ENCODE measurements around the gene ZNF69.
"Not testable (repeated sequence)": the region's sequence is repeated elsewhere in the genome, so short reads cannot be mapped to it uniquely, and the experiment has no call there.

The ZNF69 gene

GRCh38 chr19:11889901-11890300 is 2.3 kb downstream of the ZNF69 start:
- H3K27ac ChIP-seq (ENCODE audit: insufficient read depth in 1 of 2, low read depth in 1 of 2, low read length in 2 of 2, poor library complexity in 1 of 2, severe bottlenecking in 2 of 2); DNase-seq; H3K4me3 ChIP-seq (ENCODE audit: control insufficient read depth in 1 of 7, extremely low read depth in 1 of 7, insufficient read depth in 4 of 7, low read depth in 2 of 7, low read length in 6 of 7); H3K27me3 ChIP-seq (replicated peaks in 2 of 5; ENCODE audit: control insufficient read depth in 4 of 5, insufficient read depth in 5 of 5, low read length in 4 of 5); CTCF ChIA-PET; POLR2A ChIA-PET: not testable (repeated sequence)
- 94% methylated on average over 3 of the region's 6 CpGs for WGBS (ENCODE audit: insufficient coverage)
- Histone ChIP-seq H3K36me3 (ENCODE audit: control insufficient read depth in 4 of 4, insufficient read depth in 4 of 4, low read length in 3 of 4) (peaks cover 2 to 36% (median 14%) of the 10 kb centered on the region in 4 experiments), H3K9me3 (ENCODE audit: control extremely low read depth in 1 of 5, control insufficient read depth in 4 of 5, insufficient read depth in 2 of 5, low read depth in 1 of 5, low read length in 4 of 5) (peaks cover 5 to 31% (median 23%) of the 10 kb centered on the region in 5 experiments), H3K4me1 (ENCODE audit: control extremely low read depth in 1 of 4, control insufficient read depth in 4 of 4, insufficient read depth in 4 of 4, low read length in 3 of 4) (peaks cover 6 to 19% (median 18%) of the 10 kb centered on the region in 4 experiments)

DNA sequence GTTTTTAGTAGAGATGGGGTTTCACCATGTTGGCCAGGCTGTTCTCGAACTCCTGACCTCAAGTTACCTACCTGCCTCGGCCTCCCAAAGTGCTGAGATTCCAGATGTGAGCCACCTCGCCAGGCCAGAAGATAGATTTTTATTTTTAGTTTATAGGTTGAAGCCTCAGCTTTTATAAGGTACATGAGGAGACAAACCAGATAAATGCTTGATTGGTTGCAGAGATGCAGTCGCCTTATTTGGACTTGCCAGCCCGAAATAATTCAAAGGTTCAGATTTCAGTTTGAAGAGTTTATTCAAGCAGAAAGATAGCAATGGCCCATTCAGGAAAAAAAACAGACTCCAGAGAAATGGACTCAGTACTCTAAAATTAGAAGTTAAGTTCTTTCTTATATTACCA is 3.1 kb downstream of the ZNF69 start:
- H3K4me3 ChIP-seq (ENCODE audit: control insufficient read depth in 1 of 7, extremely low read depth in 1 of 7, insufficient read depth in 4 of 7, low read depth in 2 of 7, low read length in 6 of 7) = no peak overlapping the region
- H3K27ac ChIP-seq (ENCODE audit: insufficient read depth in 1 of 2, low read depth in 1 of 2, low read length in 2 of 2, poor library complexity in 1 of 2, severe bottlenecking in 2 of 2) = no peak overlapping the region
- WGBS (ENCODE audit: insufficient coverage) = 100% methylated on average over 3 of the region's 5 CpGs
- H3K9me3 ChIP-seq (ENCODE audit: control extremely low read depth in 1 of 5, control insufficient read depth in 4 of 5, insufficient read depth in 2 of 5, low read depth in 1 of 5, low read length in 4 of 5) = peaks cover 5 to 34% (median 30%) of the 10 kb centered on the region in 5 experiments
- no peaks in the 10 kb centered on the region for H3K27me3 ChIP-seq (replicated peaks in 2 of 5; ENCODE audit: control insufficient read depth in 4 of 5, insufficient read depth in 5 of 5, low read length in 4 of 5)
- no peak for DNase-seq
- ChIA-PET POLR2A (no interaction called here), CTCF (no interaction called here)
- H3K4me1 ChIP-seq (ENCODE audit: control extremely low read depth in 1 of 4, control insufficient read depth in 4 of 4, insufficient read depth in 4 of 4, low read length in 3 of 4) = peaks cover 6 to 19% (median 18%) of the 10 kb centered on the region in 4 experiments
- peaks cover 2 to 44% (median 20%) of the 10 kb centered on the region in 4 experiments for H3K36me3 ChIP-seq (ENCODE audit: control insufficient read depth in 4 of 4, insufficient read depth in 4 of 4, low read length in 3 of 4)

GRCh38 chr19:11894851-11895250 is 7.3 kb downstream of the ZNF69 start:
- Histone ChIP-seq H3K4me1 (ENCODE audit: control extremely low read depth in 1 of 4, control insufficient read depth in 4 of 4, insufficient read depth in 4 of 4, low read length in 3 of 4) (no peaks in the 10 kb centered on the region), H3K27ac (ENCODE audit: insufficient read depth in 1 of 2, low read depth in 1 of 2, low read length in 2 of 2, poor library complexity in 1 of 2, severe bottlenecking in 2 of 2) (no peak overlapping the region), H3K36me3 (ENCODE audit: control insufficient read depth in 4 of 4, insufficient read depth in 4 of 4, low read length in 3 of 4) (peaks cover 7 to 57% (median 21%) of the 10 kb centered on the region in 4 experiments), H3K9me3 (ENCODE audit: control extremely low read depth in 1 of 5, control insufficient read depth in 4 of 5, insufficient read depth in 2 of 5, low read depth in 1 of 5, low read length in 4 of 5) (peaks cover 9 to 52% (median 41%) of the 10 kb centered on the region in 5 experiments), H3K27me3 (replicated peaks in 2 of 5; ENCODE audit: control insufficient read depth in 4 of 5, insufficient read depth in 5 of 5, low read length in 4 of 5) (no peaks in the 10 kb centered on the region), H3K4me3 (ENCODE audit: control insufficient read depth in 1 of 7, extremely low read depth in 1 of 7, insufficient read depth in 4 of 7, low read depth in 2 of 7, low read length in 6 of 7) (no peak overlapping the region)
- CTCF ChIA-PET = no interaction called here
- DNase-seq = no peak
- 98% methylated on average over 5 of the region's 6 CpGs for WGBS (ENCODE audit: insufficient coverage)
- POLR2A ChIA-PET = no interaction called here

DNA sequence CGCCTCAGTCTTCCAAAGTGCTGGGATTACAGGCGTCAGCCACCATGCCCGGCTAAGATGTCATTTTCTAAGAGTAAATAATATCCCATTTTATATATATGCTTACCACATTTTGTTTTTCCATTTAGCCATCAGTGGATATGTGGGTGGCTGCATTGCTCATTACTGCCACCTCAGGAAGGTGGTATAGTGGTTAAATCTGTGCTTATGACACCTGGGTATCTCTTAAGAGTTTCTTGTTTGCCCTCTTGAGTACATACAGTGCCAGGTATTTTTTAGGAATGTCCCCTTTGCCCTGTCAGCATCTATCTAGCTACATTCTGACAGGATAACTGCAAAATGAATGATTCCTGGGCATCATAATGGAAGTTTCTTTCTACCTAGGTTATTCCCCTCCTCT is 14.6 kb downstream of the ZNF69 start:
- WGBS (ENCODE audit: insufficient coverage) = no CpG with 5 or more reads among the region's 3 CpGs
- CTCF ChIA-PET = no interaction called here
- no peaks in the 10 kb centered on the region for H3K4me1 ChIP-seq (ENCODE audit: control extremely low read depth in 1 of 4, control insufficient read depth in 4 of 4, insufficient read depth in 4 of 4, low read length in 3 of 4)
- H3K36me3 ChIP-seq (ENCODE audit: control insufficient read depth in 4 of 4, insufficient read depth in 4 of 4, low read length in 3 of 4) = peaks cover 12 to 63% (median 25%) of the 10 kb centered on the region in 4 experiments
- no peak overlapping the region for H3K27ac ChIP-seq (ENCODE audit: insufficient read depth in 1 of 2, low read depth in 1 of 2, low read length in 2 of 2, poor library complexity in 1 of 2, severe bottlenecking in 2 of 2)
- peak overlapping the region in 1 of 7 experiments; percentile 0 for H3K4me3 ChIP-seq (ENCODE audit: control insufficient read depth in 1 of 7, extremely low read depth in 1 of 7, insufficient read depth in 4 of 7, low read depth in 2 of 7, low read length in 6 of 7)
- POLR2A ChIA-PET = no interaction called here
- H3K9me3 ChIP-seq (ENCODE audit: control extremely low read depth in 1 of 5, control insufficient read depth in 4 of 5, insufficient read depth in 2 of 5, low read depth in 1 of 5, low read length in 4 of 5) = peaks cover 11 to 79% (median 61%) of the 10 kb centered on the region in 5 experiments
- no peak for DNase-seq
- no peaks in the 10 kb centered on the region for H3K27me3 ChIP-seq (replicated peaks in 2 of 5; ENCODE audit: control insufficient read depth in 4 of 5, insufficient read depth in 5 of 5, low read length in 4 of 5)

DNA sequence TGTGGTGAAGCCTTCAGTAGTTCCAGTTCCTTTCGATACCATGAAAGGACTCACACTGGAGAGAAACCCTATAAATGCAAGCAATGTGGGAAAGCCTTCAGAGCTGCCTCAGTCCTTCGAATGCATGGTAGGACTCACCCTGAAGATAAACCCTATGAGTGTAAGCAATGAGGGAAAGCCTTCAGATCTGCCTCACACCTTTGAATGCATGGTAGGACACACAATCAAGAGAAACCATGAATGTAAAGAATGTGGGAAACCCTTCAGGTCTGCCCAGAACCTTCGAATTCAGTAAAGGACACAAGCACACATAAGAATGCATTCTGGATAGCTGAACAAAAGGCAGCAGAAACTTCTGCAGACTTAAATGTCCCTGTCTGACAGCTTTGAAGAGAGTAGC is 18.3 kb downstream of the ZNF69 start:
- ChIA-PET POLR2A (no interaction called here), CTCF (interaction anchor here (1.2 kb wide), 1 partner anchor 108 kb away, joined by 3 read pairs; no protein-coding TSS in a partner anchor)
- Histone ChIP-seq H3K27ac (ENCODE audit: insufficient read depth in 1 of 2, low read depth in 1 of 2, low read length in 2 of 2, poor library complexity in 1 of 2, severe bottlenecking in 2 of 2) (no peak overlapping the region), H3K36me3 (ENCODE audit: control insufficient read depth in 4 of 4, insufficient read depth in 4 of 4, low read length in 3 of 4) (peaks cover 10 to 50% (median 25%) of the 10 kb centered on the region in 4 experiments), H3K4me3 (ENCODE audit: control insufficient read depth in 1 of 7, extremely low read depth in 1 of 7, insufficient read depth in 4 of 7, low read depth in 2 of 7, low read length in 6 of 7) (peak overlapping the region in 1 of 7 experiments; percentile 28), H3K4me1 (ENCODE audit: control extremely low read depth in 1 of 4, control insufficient read depth in 4 of 4, insufficient read depth in 4 of 4, low read length in 3 of 4) (no peaks in the 10 kb centered on the region), H3K27me3 (replicated peaks in 2 of 5; ENCODE audit: control insufficient read depth in 4 of 5, insufficient read depth in 5 of 5, low read length in 4 of 5) (no peaks in the 10 kb centered on the region), H3K9me3 (ENCODE audit: control extremely low read depth in 1 of 5, control insufficient read depth in 4 of 5, insufficient read depth in 2 of 5, low read depth in 1 of 5, low read length in 4 of 5) (peaks cover 7 to 58% (median 48%) of the 10 kb centered on the region in 5 experiments)
- WGBS (ENCODE audit: insufficient coverage) = 100% methylated on average over 3 of the region's 3 CpGs
- DNase-seq = no peak

DNA sequence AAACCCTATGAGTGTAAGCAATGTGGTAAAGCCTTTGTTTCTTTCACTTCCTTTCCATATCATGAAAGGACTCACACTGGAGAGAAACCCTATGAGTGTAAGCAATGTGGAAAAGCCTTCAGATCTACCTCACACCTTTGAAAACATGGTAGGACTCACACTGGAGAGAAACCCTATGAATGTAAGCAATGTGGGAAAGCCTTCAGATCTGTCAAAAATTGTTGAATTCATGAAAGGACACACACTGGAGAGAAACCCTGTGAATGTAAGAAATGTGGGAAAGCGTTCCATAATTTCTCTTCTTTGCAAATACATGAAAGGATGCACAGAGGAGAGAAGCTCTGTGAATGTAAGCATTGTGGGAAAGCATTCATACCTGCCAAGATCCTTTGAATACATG is 24.4 kb downstream of the ZNF69 start:
- H3K27me3 ChIP-seq (replicated peaks in 2 of 5; ENCODE audit: control insufficient read depth in 4 of 5, insufficient read depth in 5 of 5, low read length in 4 of 5); H3K4me1 ChIP-seq (ENCODE audit: control extremely low read depth in 1 of 4, control insufficient read depth in 4 of 4, insufficient read depth in 4 of 4, low read length in 3 of 4); H3K36me3 ChIP-seq (ENCODE audit: control insufficient read depth in 4 of 4, insufficient read depth in 4 of 4, low read length in 3 of 4); CTCF ChIA-PET; DNase-seq; H3K27ac ChIP-seq (ENCODE audit: insufficient read depth in 1 of 2, low read depth in 1 of 2, low read length in 2 of 2, poor library complexity in 1 of 2, severe bottlenecking in 2 of 2); H3K4me3 ChIP-seq (ENCODE audit: control insufficient read depth in 1 of 7, extremely low read depth in 1 of 7, insufficient read depth in 4 of 7, low read depth in 2 of 7, low read length in 6 of 7); POLR2A ChIA-PET: not testable (repeated sequence)
- peaks cover 0 to 39% (median 18%) of the 10 kb centered on the region in 5 experiments for H3K9me3 ChIP-seq (ENCODE audit: control extremely low read depth in 1 of 5, control insufficient read depth in 4 of 5, insufficient read depth in 2 of 5, low read depth in 1 of 5, low read length in 4 of 5)
- no CpG with 5 or more reads among the region's 1 CpG for WGBS (ENCODE audit: insufficient coverage)

DNA sequence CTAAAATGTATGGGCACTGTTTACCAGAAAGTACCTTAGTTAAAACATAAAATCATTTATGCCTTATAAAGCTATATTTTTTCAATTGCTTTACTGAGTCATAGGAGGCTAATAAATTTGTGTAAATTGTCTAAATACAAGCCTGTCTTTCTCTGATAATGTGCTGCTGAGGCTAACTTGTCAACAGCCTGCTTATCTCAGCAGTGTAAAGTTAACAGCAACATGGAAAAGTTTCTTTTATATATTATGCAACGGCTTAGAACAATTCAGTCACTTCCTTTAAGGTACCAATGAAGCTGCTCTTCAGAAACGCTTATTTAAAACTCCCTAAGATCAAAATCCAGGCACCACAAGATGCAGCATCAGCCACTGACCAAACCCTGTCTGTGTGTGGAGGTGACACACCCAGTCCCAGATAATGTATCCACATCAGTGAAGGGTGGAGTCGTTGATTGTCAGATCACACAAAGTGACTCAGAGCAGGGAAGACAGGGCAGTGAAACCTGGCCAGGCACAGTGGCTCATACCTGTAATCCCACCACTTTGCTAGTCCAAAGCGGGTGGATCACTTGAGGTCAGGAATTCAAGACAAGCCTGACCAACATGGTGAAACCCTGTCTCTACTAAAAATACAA is 27.0 kb downstream of the ZNF69 start:
- CTCF ChIA-PET = interaction anchor here (0.6 to 1.4 kb wide), 4 partner anchors 8 to 115 kb away, joined by 3 to 4 read pairs (median 3); partner anchors contain the start of gene ZNF700
- peaks cover 0 to 36% (median 18%) of the 10 kb centered on the region in 5 experiments for H3K9me3 ChIP-seq (ENCODE audit: control extremely low read depth in 1 of 5, control insufficient read depth in 4 of 5, insufficient read depth in 2 of 5, low read depth in 1 of 5, low read length in 4 of 5)
- not testable (repeated sequence) for H3K4me1 ChIP-seq (ENCODE audit: control extremely low read depth in 1 of 4, control insufficient read depth in 4 of 4, insufficient read depth in 4 of 4, low read length in 3 of 4); H3K27ac ChIP-seq (ENCODE audit: insufficient read depth in 1 of 2, low read depth in 1 of 2, low read length in 2 of 2, poor library complexity in 1 of 2, severe bottlenecking in 2 of 2); DNase-seq; H3K36me3 ChIP-seq (ENCODE audit: control insufficient read depth in 4 of 4, insufficient read depth in 4 of 4, low read length in 3 of 4); H3K27me3 ChIP-seq (replicated peaks in 2 of 5; ENCODE audit: control insufficient read depth in 4 of 5, insufficient read depth in 5 of 5, low read length in 4 of 5); H3K4me3 ChIP-seq (ENCODE audit: control insufficient read depth in 1 of 7, extremely low read depth in 1 of 7, insufficient read depth in 4 of 7, low read depth in 2 of 7, low read length in 6 of 7)
- POLR2A ChIA-PET = interaction anchor here (0.7 kb wide), 1 partner anchor 8 kb away, joined by 3 read pairs; no protein-coding TSS in a partner anchor
- WGBS (ENCODE audit: insufficient coverage) = 100% methylated on average over 3 of the region's 4 CpGs
